Right cardiac atrium (tissue), 5 donors: ENCODE results near the gene MAPK8IP2. TPM values are rescaled to one million over a fixed set of nuclear protein-coding genes. Genes with fewer than 3 reads are reported as not detected.
A peak's percentile ranks its signal among the peaks of the same experiment; 100 is the strongest.
"Not testable (repeated sequence)": the region's sequence is repeated elsewhere in the genome, so short reads cannot be mapped to it uniquely, and the experiment has no call there.

Experiments
- ATAC-seq, 2 donors: fragments of 200-7000 bp; cut with Tn5 transposase; one replicate each; pipeline versions ENCODE4 v1.8.0 to v1.9.1; 2020; ENCODE audit warnings: moderate library complexity in 2 of 2, mild to moderate bottlenecking in 1 of 2
- DNase-seq, 3 donors: peaks; one replicate each; pipeline ENCODE4 v3.0.0-alpha.2; 2020
- H3K27ac ChIP-seq: one replicate; pipeline ENCODE4 v1.5.1; 2013; ENCODE audit warnings: mild to moderate bottlenecking, low read length, control low read depth, moderate library complexity
- H3K27me3 ChIP-seq: one replicate; pipeline ENCODE4 v1.6.1; 2013; ENCODE audit not compliant: control insufficient read depth, insufficient read depth
- H3K4me1 ChIP-seq: one replicate; pipeline ENCODE4 v1.6.1; 2013; ENCODE audit warnings: low read length; ENCODE audit not compliant: control insufficient read depth, insufficient read depth
- H3K4me3 ChIP-seq: one replicate; pipeline ENCODE4 v1.5.1; 2013; ENCODE audit warnings: low read length, control low read depth
- H3K9me3 ChIP-seq: one replicate; pipeline ENCODE4 v1.6.1; 2013; ENCODE audit warnings: low read length; ENCODE audit not compliant: control insufficient read depth
- WGBS: extraction: QIAGEN DNeasy Blood & Tissue Kit; methylation state at CpG from one replicate; pipeline ENCODE4 v1.1.7; 2013; 5-methylcytosine and 5-hydroxymethylcytosine counted together
- intact Hi-C, 4 donors: fragments of 100-400 bp; cut with DNase I; formaldehyde crosslinking; loops; one replicate each; pipeline versions ENCODE4 v1.11.0 to v1.14.0; 2022 to 2023
- polyA plus RNA-seq: library from polyadenylated mRNA; stranded (reverse); fragments of 200-250 nt; gene quantifications from one replicate; pipeline ENCODE4 v1.2.3, GENCODE V29; 2013
- total RNA-seq, 4 donors: library from RNA; stranded (reverse); fragmentation: NEBNext Ultra II Directional; extraction: Animal tissue kit (Norgen Biotek cat#: 25700); gene quantifications; one replicate each; pipeline ENCODE4 v1.2.1, GENCODE V29; 2021
- donor health status: healthy with polysubstance abuse.
- donor health status: DM: no; HTN: yes; CAD: no.
- donor health status: DM: no; HTN: no; CAD: no.
- donor health status: DM: no; HTN: yes; CAD: no; lungs with severe emphysema.
- donor health status: DM: yes; HTN: yes; CAD: no.

MAPK8IP2 gene
- total and polyA plus RNA-seq, 5 donors = 0.28 to 0.57 (median 0.39) TPM

GRCh38 chr22:50643021-50643820 lies 42.6 kb downstream of the MAPK8IP2 start:
- 92% methylated on average over 17 of the region's 17 CpGs for WGBS
- not testable (repeated sequence) for H3K27me3 ChIP-seq, ATAC-seq

DNA sequence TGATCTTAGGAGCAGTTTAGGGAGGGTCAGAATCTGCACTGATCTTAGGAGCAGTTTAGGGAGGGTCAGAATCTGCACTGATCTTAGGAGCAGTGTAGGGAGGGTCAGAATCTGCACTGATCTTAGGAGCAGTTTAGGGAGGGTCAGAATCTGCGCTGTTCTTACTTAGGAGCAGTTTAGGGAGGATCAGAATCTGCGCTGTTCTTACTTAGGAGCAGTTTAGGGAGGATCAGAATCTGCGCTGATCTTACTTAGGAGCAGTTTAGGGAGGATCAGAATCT lies 43.2 kb downstream of the MAPK8IP2 start:
- H3K4me3 ChIP-seq, intact Hi-C loops, ATAC-seq, H3K9me3 ChIP-seq, H3K27me3 ChIP-seq, DNase-seq, H3K27ac ChIP-seq: not testable (repeated sequence)
- 69% methylated on average over 3 of the region's 3 CpGs for WGBS
- H3K4me1 ChIP-seq = peaks cover 11% of the 10 kb centered on the region

More at GRCh38 chr22:50643021-50643820, 42.6 kb downstream of the MAPK8IP2 start:
- H3K4me3 ChIP-seq, intact Hi-C loops, H3K27ac ChIP-seq, DNase-seq, H3K9me3 ChIP-seq: not testable (repeated sequence)
- peaks cover 11% of the 10 kb centered on the region for H3K4me1 ChIP-seq

DNA sequence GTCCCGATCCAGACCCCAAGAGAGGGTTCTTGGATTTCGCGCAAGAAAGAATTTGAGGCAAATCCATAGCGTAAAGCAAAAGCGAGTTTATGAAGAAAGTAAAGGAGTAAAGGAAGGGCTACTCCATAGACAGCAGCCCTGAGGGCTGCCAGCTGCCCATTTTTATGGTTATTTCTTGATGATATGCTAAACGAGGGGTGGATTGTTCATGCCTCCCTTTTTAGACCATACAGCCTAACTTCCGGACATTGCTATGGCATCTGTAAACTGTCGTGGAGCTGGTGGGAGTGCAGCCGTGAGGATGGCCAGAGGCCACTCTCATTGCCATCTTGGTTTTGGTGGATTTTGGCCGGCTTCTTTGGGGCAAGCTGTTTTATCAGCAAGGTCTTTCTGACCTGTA lies 52.7 kb downstream of the MAPK8IP2 start:
- Histone ChIP-seq H3K27me3 (no peaks in the 10 kb centered on the region), H3K27ac (no peak overlapping the region), H3K4me1 (peaks cover 2% of the 10 kb centered on the region), H3K9me3 (no peaks in the 10 kb centered on the region), H3K4me3 (no peak overlapping the region)
- no peak for ATAC-seq
- 89% methylated on average over 10 of the region's 10 CpGs for WGBS
- intact Hi-C loops = no loop called here
- DNase-seq = no peak

GRCh38 chr22:50654664-50655063 lies 54.1 kb downstream of the MAPK8IP2 start:
- intact Hi-C loops, H3K27me3 ChIP-seq, H3K9me3 ChIP-seq, ATAC-seq, DNase-seq, H3K27ac ChIP-seq, H3K4me1 ChIP-seq, H3K4me3 ChIP-seq: not testable (repeated sequence)
- 87% methylated on average over 6 of the region's 6 CpGs for WGBS

GRCh38 chr22:50656122-50657070 lies 55.8 kb downstream of the MAPK8IP2 start:
- DNase-seq = peak; percentile 57 to 70 (median 69)
- no peaks in the 10 kb centered on the region for H3K27me3 ChIP-seq

GRCh38 chr22:50657925-50658324 lies 57.3 kb downstream of the MAPK8IP2 start:
- Histone ChIP-seq H3K4me3 (no peak overlapping the region), H3K4me1 (peaks cover 2% of the 10 kb centered on the region), H3K27ac (peak overlapping the region; percentile 6), H3K9me3 (no peaks in the 10 kb centered on the region), H3K27me3 (no peaks in the 10 kb centered on the region)
- WGBS = 47% methylated on average over 4 of the region's 4 CpGs
- ATAC-seq (peak in 1 of 2 donors; percentile 14), DNase-seq (no peak)
- intact Hi-C loops = no loop called here

More at GRCh38 chr22:50656122-50657070, 55.8 kb downstream of the MAPK8IP2 start:
- peak; percentile 80 to 97 for ATAC-seq
- H3K4me1 ChIP-seq = peaks cover 2% of the 10 kb centered on the region
- WGBS = 56% methylated on average over 23 of the region's 23 CpGs
- H3K4me3 ChIP-seq = no peak overlapping the region
- intact Hi-C loops = no loop called here
- peak overlapping the region; percentile 82 for H3K27ac ChIP-seq
- H3K9me3 ChIP-seq = no peaks in the 10 kb centered on the region

DNA sequence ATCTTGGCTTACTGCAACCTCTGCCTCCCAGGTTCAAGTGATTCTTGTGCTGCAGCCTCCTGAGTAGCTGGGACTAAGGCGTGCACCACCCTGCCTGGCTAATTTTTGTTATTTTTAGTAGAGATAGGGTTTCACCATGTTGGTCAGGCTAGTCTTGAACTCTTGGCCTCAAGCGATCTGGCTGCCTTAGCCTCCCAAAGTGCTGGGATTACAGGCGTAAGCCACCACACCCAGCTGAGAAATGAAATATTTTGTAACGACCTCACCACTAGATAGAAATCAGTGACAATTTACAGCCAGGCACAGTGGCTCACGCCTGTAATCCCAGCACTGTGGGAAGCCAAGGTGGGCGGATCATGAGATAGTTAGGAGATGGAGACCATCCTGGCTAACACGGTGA lies 59.1 kb downstream of the MAPK8IP2 start:
- DNase-seq, H3K9me3 ChIP-seq, intact Hi-C loops, ATAC-seq, H3K4me1 ChIP-seq, H3K27me3 ChIP-seq, H3K27ac ChIP-seq, H3K4me3 ChIP-seq: not testable (repeated sequence)
- WGBS = 89% methylated on average over 7 of the region's 7 CpGs

DNA sequence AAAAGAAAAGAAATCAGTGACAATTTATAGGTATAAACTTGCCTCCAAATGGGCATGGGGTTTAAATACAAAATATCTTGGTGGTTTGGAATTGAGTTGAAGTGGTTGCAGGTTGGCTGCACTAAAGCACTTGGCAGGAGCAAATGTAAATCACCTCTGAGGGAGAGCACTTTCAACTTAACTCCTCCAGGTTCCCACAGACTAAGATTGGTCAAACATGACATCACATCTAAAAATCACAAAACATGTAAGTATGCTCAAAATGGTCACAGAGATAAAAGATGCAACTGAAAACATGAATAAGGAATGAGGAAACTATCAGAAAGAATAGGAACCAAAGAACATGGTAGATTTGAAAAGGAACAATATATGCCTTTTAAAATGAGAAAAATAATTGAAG lies 59.7 kb downstream of the MAPK8IP2 start:
- H3K27me3 ChIP-seq = no peaks in the 10 kb centered on the region
- ATAC-seq (no peak), DNase-seq (no peak)
- H3K4me3 ChIP-seq = no peak overlapping the region
- intact Hi-C loops = no loop called here
- peaks cover 2% of the 10 kb centered on the region for H3K4me1 ChIP-seq
- H3K27ac ChIP-seq = no peak overlapping the region
- H3K9me3 ChIP-seq = no peaks in the 10 kb centered on the region

Other genes starting within 250 kb of the MAPK8IP2 start
- 10 to 100 TPM; 50.3 to 54.8 (median 53.9) TPM for gene SBF1, start 125.8 kb upstream of the MAPK8IP2 start, total RNA-seq
- 39.2 TPM for gene SBF1, start 125.8 kb upstream of the MAPK8IP2 start, polyA plus RNA-seq
- gene ADM2, start 119.2 kb upstream of the MAPK8IP2 start, total RNA-seq = under 1 TPM in 2 of 4 donors, not detected in 2; 0.11 to 0.32 TPM
- gene ADM2, start 119.2 kb upstream of the MAPK8IP2 start, polyA plus RNA-seq = 0.05 TPM
- not detected for gene MIOX, start 113.9 kb upstream of the MAPK8IP2 start, total RNA-seq
- not detected for gene MIOX, start 113.9 kb upstream of the MAPK8IP2 start, polyA plus RNA-seq
- gene LMF2, start 93.1 kb upstream of the MAPK8IP2 start, total RNA-seq = 10 to 100 TPM; 32.2 to 33.7 (median 33.3) TPM
- gene LMF2, start 93.1 kb upstream of the MAPK8IP2 start, polyA plus RNA-seq = 29.0 TPM
- 10 to 100 TPM; 23.3 to 35.0 (median 28.6) TPM for gene NCAPH2, start 92.6 kb upstream of the MAPK8IP2 start, total RNA-seq
- 29.1 TPM for gene NCAPH2, start 92.6 kb upstream of the MAPK8IP2 start, polyA plus RNA-seq
- gene SCO2, start 75.2 kb upstream of the MAPK8IP2 start, total RNA-seq = 1 to 10 TPM in 2 of 4 donors, not detected in 2; 1.4 to 2.2 TPM
- not detected for gene SCO2, start 75.2 kb upstream of the MAPK8IP2 start, polyA plus RNA-seq
- gene TYMP, start 70.8 kb upstream of the MAPK8IP2 start, total RNA-seq = 10 to 100 TPM; 14.6 to 35.5 (median 19.3) TPM
- gene TYMP, start 70.8 kb upstream of the MAPK8IP2 start, polyA plus RNA-seq = 18.5 TPM
- gene KLHDC7B, start 54.9 kb upstream of the MAPK8IP2 start, total RNA-seq = under 1 TPM in 3 of 4 donors, not detected in 1; 0.08 to 0.14 (median 0.09) TPM
- gene KLHDC7B, start 54.9 kb upstream of the MAPK8IP2 start, polyA plus RNA-seq = not detected
- gene SYCE3, start 37.9 kb upstream of the MAPK8IP2 start, total RNA-seq = not detected
- gene SYCE3, start 37.9 kb upstream of the MAPK8IP2 start, polyA plus RNA-seq = not detected
- gene CPT1B, start 22.4 kb upstream of the MAPK8IP2 start, total RNA-seq = 100 to 1,000 TPM; 236 to 290 (median 263) TPM
- gene CPT1B, start 22.4 kb upstream of the MAPK8IP2 start, polyA plus RNA-seq = 217 TPM
- 10 to 100 TPM; 33.9 to 63.4 (median 42.7) TPM for gene CHKB, start 17.9 kb upstream of the MAPK8IP2 start, total RNA-seq
- 44.5 TPM for gene CHKB, start 17.9 kb upstream of the MAPK8IP2 start, polyA plus RNA-seq
- gene ARSA, start 27.4 kb downstream of the MAPK8IP2 start, total RNA-seq = 10 to 100 TPM; 30.3 to 37.0 (median 32.2) TPM
- gene ARSA, start 27.4 kb downstream of the MAPK8IP2 start, polyA plus RNA-seq = 35.6 TPM
- gene SHANK3, start 72.0 kb downstream of the MAPK8IP2 start, total RNA-seq = 10 to 100 TPM; 18.7 to 28.9 (median 27.0) TPM
- gene SHANK3, start 72.0 kb downstream of the MAPK8IP2 start, polyA plus RNA-seq = 20.1 TPM
- 1 to 10 TPM in 1 of 4 donors, under 1 TPM in 3; 0.38 to 1.2 (median 0.72) TPM for gene ACR, start 137.4 kb downstream of the MAPK8IP2 start, total RNA-seq
- gene ACR, start 137.4 kb downstream of the MAPK8IP2 start, polyA plus RNA-seq = 0.41 TPM
- gene RABL2B, start 182.8 kb downstream of the MAPK8IP2 start, total RNA-seq = 10 to 100 TPM in 3 of 4 donors, 1 to 10 TPM in 1; 8.1 to 11.9 (median 10.8) TPM
- gene RABL2B, start 182.8 kb downstream of the MAPK8IP2 start, polyA plus RNA-seq = 10.3 TPM